GM18499 (cell line): ENCODE measurements around the gene AFF2.
"Not testable (repeated sequence)": the region's sequence is repeated elsewhere in the genome, so short reads cannot be mapped to it uniquely, and the experiment has no call there.

Experiments
- ATAC-seq: cut with Tn5 transposase; IDR thresholded peaks from one replicate; pipeline ENCODE4 v1.9.1; 2021; ENCODE audit warnings: moderate number of reproducible peaks; ENCODE audit not compliant: insufficient read depth, unreplicated experiment

The AFF2 gene

DNA sequence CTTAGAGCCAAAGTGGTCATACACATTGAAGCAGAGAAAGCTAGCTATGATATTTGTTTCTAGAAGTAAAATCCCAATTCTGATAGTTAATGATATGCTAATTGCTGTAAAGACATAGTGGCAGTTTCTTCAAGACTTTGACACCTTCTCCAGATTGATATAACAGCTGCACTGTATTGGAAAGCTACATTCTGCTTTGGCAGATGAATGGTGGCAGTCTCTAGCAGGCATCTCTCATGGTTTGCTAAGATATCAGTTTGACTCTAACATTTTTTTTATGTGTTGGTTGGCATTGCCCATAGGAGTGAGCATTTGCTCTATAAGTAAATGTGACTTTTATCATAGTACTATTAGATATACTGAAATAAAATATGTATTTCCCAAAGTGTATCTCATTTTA, 128.2 kb downstream of the AFF2 start:
- ATAC-seq = no peak

DNA sequence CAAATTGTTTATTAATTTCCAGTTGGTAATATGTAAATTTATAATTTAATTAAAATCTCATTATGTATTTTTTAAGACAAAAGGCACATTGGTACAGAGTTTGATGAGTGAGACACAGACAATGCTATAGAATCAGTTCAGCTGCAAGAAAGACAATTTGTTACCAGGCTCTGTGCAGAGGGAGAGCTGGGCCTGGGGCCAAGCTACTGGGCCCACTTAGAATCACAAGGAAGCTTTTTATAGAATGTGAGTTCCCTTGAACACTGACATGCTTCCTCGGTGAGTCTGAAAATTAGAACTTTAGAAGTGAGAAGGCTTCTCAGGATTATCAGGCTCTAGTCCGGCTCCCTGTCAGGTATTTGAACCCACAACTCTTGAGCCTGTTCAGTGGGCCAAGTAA, 129.0 kb downstream of the AFF2 start:
- ATAC-seq = no peak

DNA sequence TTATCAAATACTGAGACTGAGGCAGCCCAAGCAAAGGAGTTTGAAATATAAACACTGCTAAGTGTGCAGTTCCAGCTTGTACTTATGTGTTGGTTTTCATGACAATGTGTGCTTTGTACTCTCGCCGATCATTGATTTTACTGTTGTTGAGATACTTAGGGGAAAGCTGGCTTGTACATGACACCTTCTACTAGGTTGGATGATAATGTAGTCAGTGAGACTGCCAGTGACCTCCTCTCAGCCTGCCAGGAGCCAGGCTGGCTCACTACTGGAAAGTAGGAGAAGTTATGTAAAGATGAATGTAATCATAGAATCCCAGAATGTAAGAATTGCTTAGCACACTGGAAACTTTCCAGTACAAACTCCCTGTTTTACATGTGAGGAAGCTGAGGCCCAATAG, 132.0 kb downstream of the AFF2 start:
- ATAC-seq = no peak

DNA sequence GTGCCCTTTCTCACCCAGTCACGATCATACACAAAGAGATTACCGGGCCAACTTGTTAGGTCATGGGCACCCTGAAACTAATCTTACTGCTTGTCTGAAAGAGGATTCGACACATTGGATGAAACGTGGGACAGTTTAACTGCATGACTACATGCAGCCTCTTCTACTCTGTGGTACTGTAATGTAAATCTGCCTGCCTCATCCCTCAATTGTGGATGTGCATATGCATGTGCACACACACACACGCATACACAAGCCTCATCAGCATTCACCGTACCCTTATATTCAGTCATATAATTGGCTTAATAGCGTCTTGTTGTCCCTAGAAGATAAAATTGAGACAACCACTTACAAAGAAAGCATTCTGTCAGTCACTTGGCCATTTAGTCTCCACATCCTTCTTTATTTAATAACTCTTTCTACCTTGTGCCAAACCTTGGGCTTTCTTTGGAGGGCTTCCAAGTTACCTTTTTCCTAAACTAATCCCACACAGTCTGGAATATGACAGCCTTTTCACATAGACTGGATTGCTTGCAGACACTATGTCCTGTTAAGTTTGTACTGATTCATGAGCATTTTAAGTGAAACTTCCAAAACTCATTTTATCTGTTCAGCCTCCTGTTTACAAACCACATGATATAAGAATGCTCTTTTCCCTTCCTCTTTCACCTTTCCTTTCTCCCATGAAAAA, 132.9 kb downstream of the AFF2 start:
- ATAC-seq = no peak

DNA sequence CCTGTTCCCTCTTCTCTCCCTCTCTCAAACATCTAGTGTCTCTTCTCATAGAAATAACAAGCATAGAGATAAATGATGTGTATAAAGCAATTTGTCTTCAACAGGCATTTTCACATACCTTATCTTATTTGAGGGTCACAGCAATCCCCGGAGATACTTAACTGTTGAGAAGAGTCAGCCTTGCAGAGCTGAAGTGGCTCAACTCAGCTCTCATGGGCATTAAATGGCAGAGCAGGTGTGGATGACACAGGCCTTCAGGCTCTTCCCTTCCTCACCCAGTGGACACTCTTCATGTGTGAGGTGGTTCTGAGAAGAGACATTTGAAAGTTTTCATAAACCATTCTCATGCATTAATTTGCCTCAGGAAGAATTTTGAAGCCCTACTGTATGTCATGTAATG, 134.2 kb downstream of the AFF2 start:
- ATAC-seq = no peak

DNA sequence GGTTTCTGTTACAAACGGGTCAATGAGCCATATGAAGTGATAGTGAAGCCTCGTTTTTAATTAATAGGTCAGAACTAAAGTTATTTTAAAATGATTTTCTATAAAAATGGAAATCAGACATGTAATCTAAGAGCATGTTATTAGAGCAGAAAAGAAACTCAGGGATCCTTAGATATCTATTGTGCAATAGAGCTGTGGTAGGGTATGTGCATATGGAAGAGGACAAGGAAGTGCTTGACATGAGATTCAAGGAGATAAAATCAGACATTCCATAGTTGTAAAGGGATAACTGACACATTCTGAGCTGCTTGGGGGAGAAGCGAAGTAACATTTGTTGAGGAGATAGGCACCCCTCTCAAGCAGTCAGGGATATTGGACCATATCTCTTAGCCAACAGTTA, 143.0 kb downstream of the AFF2 start:
- ATAC-seq = no peak

DNA sequence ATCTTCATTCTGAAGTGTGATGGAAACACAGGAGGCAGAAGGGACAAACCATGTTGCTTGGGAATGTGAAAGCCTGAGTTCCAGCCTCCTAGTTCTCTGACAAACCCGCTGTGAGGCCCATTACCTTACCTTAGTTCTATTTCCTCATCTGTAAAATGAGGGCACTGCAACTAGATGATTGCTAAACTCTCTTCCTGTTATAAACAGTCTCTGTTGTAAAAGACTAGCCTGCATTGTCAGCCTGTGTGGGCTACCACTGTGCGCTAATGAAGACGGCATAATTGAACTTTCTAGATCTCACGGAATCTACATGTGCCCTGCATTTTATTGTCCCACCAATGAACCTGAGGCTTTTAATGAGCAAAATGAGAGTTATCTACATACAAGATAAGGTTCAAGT, 147.2 kb downstream of the AFF2 start:
- no peak for ATAC-seq

DNA sequence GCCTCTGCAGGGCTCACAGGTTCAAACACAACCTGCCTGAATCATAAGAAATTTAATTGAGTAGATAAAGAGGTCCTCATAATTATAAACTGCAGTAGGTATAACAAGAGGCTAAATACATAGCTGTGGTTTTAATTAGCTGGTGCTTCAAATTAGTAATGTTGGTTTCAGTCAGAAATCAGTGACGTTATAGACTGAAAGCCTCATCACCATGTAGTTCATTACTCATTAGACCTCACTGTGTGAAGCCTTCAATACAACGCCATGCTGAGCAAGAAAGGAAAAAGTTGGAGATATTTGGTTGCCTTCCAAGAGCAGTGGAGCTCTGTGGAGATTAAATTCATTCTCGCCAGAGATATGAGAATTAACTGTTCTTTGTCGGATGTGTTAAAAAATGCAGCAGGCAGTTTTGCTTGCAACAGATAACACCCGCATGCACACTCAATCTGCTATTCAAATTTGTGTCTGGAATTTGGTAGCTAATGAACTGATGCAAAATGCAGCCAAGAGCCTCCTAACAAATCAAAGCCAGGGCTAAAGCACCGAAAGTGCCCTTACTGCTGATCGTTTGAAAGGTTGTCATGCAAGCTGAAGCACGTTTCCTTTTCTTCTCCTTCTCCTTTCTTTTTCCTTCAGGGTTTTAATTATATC, 148.9 kb downstream of the AFF2 start:
- ATAC-seq = no peak

DNA sequence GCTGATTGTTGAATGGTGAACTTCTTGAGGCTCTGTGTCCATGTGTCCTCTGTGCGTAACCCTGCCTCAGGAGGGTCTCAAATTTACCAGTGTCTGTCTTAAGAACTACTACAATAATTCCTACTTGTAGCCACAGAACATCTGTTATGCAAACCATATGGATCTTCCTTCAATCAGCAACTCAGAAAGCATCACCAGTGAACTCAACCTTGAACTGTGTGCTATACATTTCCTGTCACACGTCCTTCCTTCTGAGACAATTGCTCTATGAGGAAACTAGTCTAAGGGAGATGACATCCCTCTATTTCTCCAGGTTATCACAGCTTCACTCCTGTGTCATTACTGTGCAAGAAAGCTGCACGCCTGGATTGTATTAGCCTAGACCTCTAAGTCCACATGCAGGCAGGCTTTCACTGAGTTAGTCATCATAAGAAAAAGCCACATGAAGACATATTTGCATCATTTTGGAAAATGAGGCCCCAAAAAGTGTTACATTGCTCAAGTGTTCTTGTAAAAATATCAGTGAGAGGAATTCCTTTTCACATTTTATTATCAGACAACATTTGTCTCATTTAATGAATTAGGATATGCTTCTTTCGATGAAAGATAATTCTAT, 157.8 kb downstream of the AFF2 start:
- no peak for ATAC-seq

DNA sequence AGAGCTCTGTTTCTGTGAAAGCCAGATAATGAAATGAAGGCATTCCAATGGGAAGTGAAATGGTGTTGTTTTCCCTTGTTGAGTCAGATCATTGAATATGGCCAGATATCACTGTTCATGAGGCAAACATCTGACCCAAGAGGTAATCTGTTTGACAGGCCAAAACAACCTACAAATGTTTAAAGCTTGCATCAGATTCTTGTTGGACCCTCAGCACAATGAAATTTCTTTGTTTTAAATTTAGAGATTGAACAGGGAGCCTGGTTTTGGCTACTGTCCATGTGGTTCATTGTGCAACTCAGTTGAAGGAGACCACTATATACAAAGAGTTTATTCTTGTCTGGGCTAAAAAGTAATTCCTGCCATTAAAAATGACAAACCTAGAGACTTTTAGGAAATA, 159.1 kb downstream of the AFF2 start:
- ATAC-seq = no peak

DNA sequence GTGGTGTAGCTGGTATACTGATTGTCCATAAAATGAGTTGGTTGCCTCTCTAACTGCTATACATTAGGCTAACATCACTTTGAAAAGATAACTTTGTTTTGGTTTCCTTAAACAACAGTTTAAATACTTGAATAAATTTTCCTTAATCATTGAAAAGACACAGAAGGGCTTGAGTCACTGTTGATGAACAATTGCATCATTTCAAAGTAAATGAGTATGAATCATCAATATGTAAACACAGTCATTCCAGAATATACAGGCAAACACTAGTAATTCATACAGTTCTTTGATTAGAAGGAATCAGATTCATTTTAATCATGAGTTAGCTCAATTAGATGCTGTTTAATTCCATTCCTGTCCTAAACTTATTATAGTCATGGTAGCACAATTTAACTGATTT, 160.6 kb downstream of the AFF2 start:
- ATAC-seq = no peak

DNA sequence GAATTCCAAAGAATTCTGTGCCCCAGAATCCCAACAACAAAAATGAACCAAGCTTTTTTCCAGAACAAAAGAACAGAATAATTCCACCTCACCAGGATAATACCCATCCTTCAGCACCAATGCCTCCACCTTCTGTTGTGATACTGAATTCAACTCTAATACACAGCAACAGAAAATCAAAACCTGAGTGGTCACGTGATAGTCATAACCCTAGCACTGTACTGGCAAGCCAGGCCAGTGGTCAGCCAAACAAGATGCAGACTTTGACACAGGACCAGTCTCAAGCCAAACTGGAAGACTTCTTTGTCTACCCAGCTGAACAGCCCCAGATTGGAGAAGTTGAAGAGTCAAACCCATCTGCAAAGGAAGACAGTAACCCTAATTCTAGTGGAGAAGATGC, 161.6 kb downstream of the AFF2 start:
- no peak for ATAC-seq

DNA sequence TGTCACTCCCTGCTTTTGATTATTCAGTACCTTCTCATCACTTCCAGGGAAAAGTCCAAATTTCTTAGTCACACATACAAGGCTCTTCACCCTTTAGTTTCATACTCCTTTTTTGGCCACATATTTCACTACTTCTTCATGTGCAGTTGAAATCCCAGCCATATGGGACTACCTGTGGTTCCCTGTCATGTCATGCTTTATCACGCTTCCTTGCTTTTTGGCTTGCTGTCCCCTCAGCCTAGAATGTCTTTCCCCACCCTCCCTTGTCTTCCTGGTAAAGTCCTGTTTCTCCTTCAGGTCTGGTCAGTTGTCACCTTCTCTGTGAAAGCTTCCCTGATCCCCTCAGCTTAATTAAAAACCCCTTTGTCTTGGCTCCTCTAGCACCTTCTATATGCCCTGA, 163.8 kb downstream of the AFF2 start:
- no peak for ATAC-seq

DNA sequence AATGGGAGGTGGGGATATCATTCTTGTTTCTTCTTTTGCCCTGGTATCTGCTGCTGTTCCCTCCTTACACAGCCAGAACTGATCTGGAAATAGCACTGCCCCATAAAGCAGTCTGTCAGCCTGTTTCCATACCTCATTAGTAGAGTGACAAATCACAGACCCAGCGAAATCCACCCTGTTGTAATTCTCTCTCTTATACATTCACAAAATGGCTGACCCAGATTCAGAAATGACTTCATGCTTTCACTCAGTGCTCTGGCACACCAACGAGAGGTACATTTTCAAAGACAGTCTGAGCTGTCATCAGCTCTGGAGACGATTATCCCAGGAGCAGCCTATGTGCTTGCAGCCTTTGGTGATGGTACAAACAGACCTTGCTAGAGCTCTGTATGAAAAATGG, 164.6 kb downstream of the AFF2 start:
- no peak for ATAC-seq

DNA sequence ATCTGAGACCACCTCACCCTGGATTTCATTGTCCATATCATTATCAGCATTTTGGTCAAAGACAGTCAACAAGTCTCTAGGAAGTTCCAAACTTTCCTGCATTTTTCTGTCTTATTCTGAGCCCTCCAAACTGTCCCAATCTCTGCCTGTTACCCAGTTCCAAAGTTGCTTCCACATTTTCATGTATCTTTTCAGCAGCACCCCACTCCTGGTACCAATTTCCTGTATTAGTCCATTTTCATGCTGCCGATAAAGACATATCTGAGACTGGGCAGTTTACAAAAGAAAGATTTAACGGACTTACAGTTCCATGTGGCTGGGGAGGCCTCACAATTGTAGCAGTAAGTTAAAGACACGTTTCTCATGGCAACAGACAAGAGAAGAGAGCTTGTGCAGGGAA, 168.8 kb downstream of the AFF2 start:
- not testable (repeated sequence) for ATAC-seq

DNA sequence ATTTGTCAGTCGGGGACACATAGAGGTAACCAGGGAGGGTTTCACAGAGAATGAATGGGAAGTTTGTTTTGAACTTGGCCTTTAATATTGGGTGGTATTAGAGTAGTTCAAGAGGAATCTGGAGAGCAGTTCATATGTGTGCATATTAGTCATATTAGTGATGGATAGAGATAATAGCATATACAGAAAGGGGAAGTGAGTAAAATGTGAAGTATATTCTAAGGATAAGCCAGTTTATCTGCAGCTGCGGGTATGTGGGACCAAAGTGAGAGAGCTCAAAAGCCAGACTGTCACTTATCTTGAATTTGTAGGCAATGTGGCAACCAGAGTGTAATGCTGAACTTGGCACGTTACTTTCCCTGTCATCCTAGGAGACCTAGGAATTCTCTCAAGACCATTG, 169.9 kb downstream of the AFF2 start:
- no peak for ATAC-seq

DNA sequence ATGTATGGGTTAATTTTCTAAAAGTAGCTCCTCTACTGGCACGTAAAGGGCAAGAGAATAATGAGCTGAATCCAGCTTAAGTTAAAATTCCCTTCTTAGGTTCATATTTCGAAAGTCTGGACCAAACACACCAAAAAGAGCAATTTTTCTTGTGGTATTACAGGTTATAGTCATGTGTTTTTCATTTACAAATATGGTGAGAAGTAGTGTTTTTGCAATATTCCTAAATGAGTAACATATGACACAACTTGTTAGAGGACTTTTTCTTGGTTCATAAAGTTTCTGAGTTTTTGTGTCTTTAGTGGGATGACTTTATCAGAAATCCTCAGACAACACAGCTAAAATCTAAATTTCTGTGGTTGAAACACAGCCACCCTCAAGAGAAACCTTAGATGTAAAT, 172.1 kb downstream of the AFF2 start:
- no peak for ATAC-seq

DNA sequence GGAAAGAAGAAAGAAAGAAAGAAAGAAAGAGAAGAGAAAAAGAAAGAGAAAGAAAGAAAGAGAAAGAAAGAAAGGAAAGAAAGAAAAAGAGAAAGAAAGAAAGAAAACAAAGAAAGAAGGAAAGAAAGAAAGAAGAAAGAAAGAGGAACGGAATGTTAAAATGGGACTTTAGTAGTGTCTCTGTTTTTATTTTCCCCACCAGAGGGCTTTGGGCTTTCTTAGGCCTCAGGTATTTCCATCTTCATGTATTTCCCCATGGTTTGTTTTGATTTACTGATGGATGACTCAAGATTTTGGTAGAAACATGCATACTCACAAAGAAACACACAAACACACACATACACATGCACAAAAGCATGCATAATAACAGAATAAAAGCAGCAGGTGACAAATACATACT, 181.2 kb downstream of the AFF2 start:
- no peak for ATAC-seq

DNA sequence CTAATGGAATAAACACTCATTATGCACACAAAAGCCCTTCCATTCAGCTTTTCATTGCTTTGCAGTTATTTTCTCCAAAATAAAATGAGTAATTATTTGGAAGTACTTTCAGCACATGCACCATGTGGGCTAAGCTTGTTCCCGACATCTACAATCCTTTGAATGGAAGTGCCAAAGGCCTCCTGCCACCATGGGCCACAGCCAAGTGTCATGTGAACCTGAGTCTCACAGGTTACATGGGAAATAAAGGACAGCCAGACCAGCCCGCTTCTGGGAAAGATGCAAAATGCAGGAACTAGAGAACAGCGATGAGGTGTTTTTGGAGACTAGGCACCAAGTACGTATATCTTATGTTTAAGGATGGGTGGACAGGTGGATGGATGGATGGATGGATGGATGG, 181.8 kb downstream of the AFF2 start:
- no peak for ATAC-seq

DNA sequence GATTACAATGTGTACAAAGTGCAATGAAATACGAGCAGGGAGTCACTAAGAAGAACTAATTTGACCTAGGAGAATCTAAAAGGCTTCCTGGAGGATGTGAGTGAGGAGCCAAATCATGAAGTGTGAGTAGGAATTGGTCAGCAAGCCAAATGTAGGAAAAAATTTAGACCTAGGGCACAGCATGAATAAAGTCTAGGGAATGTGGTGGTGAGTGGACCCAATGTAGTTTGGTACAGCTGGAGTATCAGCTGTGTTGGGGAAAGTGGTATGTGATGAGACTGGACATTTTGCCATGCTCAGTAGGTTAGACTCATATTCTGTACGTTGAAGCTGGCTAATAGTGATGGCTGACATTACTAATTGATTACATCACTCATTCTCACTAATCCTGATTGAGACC, 191.0 kb downstream of the AFF2 start:
- no peak for ATAC-seq

DNA sequence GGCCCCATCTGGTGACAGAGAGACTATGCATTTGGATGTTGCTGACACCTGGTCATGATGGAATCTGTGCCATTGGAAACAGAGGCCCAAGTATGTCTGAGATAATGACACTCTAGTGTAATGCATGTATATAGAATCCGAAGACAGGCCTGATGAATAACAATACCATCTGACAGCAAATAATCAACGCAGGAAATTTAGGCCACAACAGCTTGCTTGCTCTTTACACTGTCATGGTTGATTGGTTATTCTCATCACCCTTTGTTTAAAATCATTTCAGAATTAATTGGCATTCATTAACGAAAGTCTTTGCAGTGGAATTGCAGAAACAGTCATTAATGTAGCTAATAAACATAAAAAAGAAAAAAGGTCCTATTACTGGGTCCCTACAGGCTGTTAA, 194.8 kb downstream of the AFF2 start:
- no peak for ATAC-seq

DNA sequence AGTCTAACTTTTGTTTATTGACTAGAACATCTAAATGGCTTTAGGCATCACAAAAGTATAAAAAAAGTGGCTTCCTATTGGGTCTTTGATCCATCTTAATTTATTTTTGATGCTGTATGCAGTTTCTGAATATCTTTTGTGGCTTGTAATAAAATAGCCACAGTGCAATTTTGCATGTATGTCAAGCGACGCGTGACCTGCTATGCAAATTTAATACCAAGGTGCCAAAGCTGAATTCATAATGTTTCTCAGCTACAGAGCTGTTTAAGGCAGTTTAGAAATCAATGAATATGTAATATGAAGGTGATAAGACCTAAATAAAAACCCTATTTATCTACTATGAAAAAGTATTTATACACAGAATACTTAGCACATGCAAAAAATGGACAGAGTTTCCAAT, 197.8 kb downstream of the AFF2 start:
- ATAC-seq = no peak
